Suprapubic skin (tissue), 3 donors: Measurements from ENCODE around the gene SMCO1.
"Not testable (repeated sequence)": the region's sequence is repeated elsewhere in the genome, so short reads cannot be mapped to it uniquely, and the experiment has no call there.

Experiments used
- EP300 ChIP-seq: sonication (generic); formaldehyde crosslinking; IDR thresholded peaks from one replicate; pipeline ENCODE4 v1.6.1; 2017; ENCODE audit warnings: antibody characterized with exemption
- POLR2A ChIP-seq, 2 donors: fragments of 450-650 bp; IDR thresholded peaks; one replicate each; pipeline ENCODE4 v1.6.1; 2017; ENCODE audit warnings: antibody characterized with exemption in 2 of 2, mild to moderate bottlenecking in 2 of 2, moderate library complexity in 2 of 2
- TF ChIP-seq, protein P1 (sequence below), 2 donors: fragments of 200-600 bp in 1 of 2; fragments of 450-650 bp in 1 of 2; sonication (generic) in 1 of 2; IDR thresholded peaks; one replicate each; pipeline ENCODE4 v1.5.1; 2016 to 2019; ENCODE audit warnings: antibody characterized with exemption in 2 of 2, mild to moderate bottlenecking in 1 of 2, moderate library complexity in 1 of 2

GRCh38 chr3:196511646-196512425 is 3.3 kb downstream of the SMCO1 start:
- TF ChIP-seq, protein P1, sequence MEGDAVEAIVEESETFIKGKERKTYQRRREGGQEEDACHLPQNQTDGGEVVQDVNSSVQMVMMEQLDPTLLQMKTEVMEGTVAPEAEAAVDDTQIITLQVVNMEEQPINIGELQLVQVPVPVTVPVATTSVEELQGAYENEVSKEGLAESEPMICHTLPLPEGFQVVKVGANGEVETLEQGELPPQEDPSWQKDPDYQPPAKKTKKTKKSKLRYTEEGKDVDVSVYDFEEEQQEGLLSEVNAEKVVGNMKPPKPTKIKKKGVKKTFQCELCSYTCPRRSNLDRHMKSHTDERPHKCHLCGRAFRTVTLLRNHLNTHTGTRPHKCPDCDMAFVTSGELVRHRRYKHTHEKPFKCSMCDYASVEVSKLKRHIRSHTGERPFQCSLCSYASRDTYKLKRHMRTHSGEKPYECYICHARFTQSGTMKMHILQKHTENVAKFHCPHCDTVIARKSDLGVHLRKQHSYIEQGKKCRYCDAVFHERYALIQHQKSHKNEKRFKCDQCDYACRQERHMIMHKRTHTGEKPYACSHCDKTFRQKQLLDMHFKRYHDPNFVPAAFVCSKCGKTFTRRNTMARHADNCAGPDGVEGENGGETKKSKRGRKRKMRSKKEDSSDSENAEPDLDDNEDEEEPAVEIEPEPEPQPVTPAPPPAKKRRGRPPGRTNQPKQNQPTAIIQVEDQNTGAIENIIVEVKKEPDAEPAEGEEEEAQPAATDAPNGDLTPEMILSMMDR (IDR thresholded peaks at IDR 0.05), result not testable (repeated sequence)
- TF ChIP-seq POLR2A (IDR thresholded peaks at IDR 0.05); EP300: not testable (repeated sequence)
